ENCODE measurements around the gene PDYN.

Gene PDYN

DNA sequence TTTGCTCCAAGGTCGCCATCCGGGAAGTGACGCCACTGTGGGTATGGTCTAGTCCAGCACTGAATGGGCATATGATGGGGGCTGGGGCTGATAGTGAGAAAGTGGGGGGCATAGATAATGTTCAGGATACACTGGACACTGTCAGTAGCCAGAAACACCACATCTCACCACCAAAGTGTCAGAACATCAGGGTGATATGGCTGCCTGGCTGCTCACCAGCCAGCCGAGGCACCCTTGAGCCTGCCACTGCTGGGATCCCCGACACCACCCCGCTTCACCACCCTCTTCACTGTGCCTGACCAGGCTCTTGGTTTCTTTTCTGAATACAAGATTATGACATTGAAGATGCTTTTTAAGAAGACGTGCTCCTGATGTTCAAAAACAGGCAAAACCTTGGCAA, 51.8 kb downstream of the PDYN start:
- no peaks in the 10 kb centered on the region for H3K9me3 ChIP-seq (ENCODE audit: insufficient read depth, low read length, severe bottlenecking)
- no peaks in the 10 kb centered on the region for H3K79me2 ChIP-seq (ENCODE audit: insufficient read depth, low read length)
- ATAC-seq (ENCODE audit: insufficient read depth, low read depth) (no peak), DNase-seq (no peak)
- H4K20me1 ChIP-seq (ENCODE audit: insufficient read depth, low read length), result no peaks in the 10 kb centered on the region; the same call in 1 of the 2 replicates
- H3K4me2 ChIP-seq (ENCODE audit: insufficient read depth, low read length), result no peak overlapping the region
- peaks cover 48% of the 10 kb centered on the region for H3K27me3 ChIP-seq (ENCODE audit: insufficient read depth, low read length, poor library complexity)
- H3K36me3 ChIP-seq (ENCODE audit: insufficient read depth, low read length), result no peaks in the 10 kb centered on the region
- no peak overlapping the region for H2AFZ ChIP-seq (ENCODE audit: low read depth, low read length)
- no peak overlapping the region for H3K4me3 ChIP-seq (ENCODE audit: low read depth in 1 of 2, low read length in 2 of 2)
- H3K9ac ChIP-seq (ENCODE audit: low read depth, low read length), result no peak overlapping the region
- H3K4me1 ChIP-seq (ENCODE audit: insufficient read depth, low read length), result no peaks in the 10 kb centered on the region
- no peak for TF ChIP-seq EZH2 (IDR thresholded peaks at IDR 0.05; ENCODE audit: borderline replicate concordance, low read depth, low read length, severe bottlenecking)
- TF ChIP-seq CTCF (IDR thresholded peaks at IDR 0.05; ENCODE audit: borderline replicate concordance, extremely low read depth, low read length, poor library complexity, severe bottlenecking), result no peak
- no peak overlapping the region for H3K27ac ChIP-seq (ENCODE audit: low read length)

GRCh38 chr20:1941226-1941625, 52.6 kb downstream of the PDYN start:
- H3K9me3 ChIP-seq (ENCODE audit: insufficient read depth, low read length, severe bottlenecking), result no peaks in the 10 kb centered on the region
- H3K9ac ChIP-seq (ENCODE audit: low read depth, low read length), result no peak overlapping the region
- DNase-seq (no peak), ATAC-seq (ENCODE audit: insufficient read depth, low read depth) (no peak)
- TF ChIP-seq CTCF (IDR thresholded peaks at IDR 0.05; ENCODE audit: borderline replicate concordance, extremely low read depth, low read length, poor library complexity, severe bottlenecking) (no peak), EZH2 (IDR thresholded peaks at IDR 0.05; ENCODE audit: borderline replicate concordance, low read depth, low read length, severe bottlenecking) (no peak)
- no peak overlapping the region for H3K4me2 ChIP-seq (ENCODE audit: insufficient read depth, low read length)
- H3K27ac ChIP-seq (ENCODE audit: low read length), result no peak overlapping the region
- H3K4me3 ChIP-seq (ENCODE audit: low read depth in 1 of 2, low read length in 2 of 2), result no peak overlapping the region
- H3K4me1 ChIP-seq (ENCODE audit: insufficient read depth, low read length), result no peaks in the 10 kb centered on the region
- no peaks in the 10 kb centered on the region for H3K36me3 ChIP-seq (ENCODE audit: insufficient read depth, low read length)
- H2AFZ ChIP-seq (ENCODE audit: low read depth, low read length), result no peak overlapping the region
- no peaks in the 10 kb centered on the region for H3K79me2 ChIP-seq (ENCODE audit: insufficient read depth, low read length)
- peaks cover 48% of the 10 kb centered on the region for H3K27me3 ChIP-seq (ENCODE audit: insufficient read depth, low read length, poor library complexity)
- H4K20me1 ChIP-seq (ENCODE audit: insufficient read depth, low read length), result no peaks in the 10 kb centered on the region; the same call in 1 of the 2 replicates

- Histone ChIP-seq H3K36me3 (ENCODE audit: insufficient read depth, low read length) (no peaks in the 10 kb centered on the region), H3K9me3 (ENCODE audit: insufficient read depth, low read length, severe bottlenecking) (no peaks in the 10 kb centered on the region), H3K4me1 (ENCODE audit: insufficient read depth, low read length) (no peaks in the 10 kb centered on the region), H4K20me1 (ENCODE audit: insufficient read depth, low read length) (no peaks in the 10 kb centered on the region; the same call in 1 of the 2 replicates), H3K27me3 (ENCODE audit: insufficient read depth, low read length, poor library complexity) (peaks cover 45% of the 10 kb centered on the region), H3K79me2 (ENCODE audit: insufficient read depth, low read length) (no peaks in the 10 kb centered on the region), H3K4me3 (ENCODE audit: low read depth in 1 of 2, low read length in 2 of 2) (no peak overlapping the region), H2AFZ (ENCODE audit: low read depth, low read length) (no peak overlapping the region), H3K4me2 (ENCODE audit: insufficient read depth, low read length) (no peak overlapping the region), H3K9ac (ENCODE audit: low read depth, low read length) (no peak overlapping the region), H3K27ac (ENCODE audit: low read length) (no peak overlapping the region)
- TF ChIP-seq EZH2 (IDR thresholded peaks at IDR 0.05; ENCODE audit: borderline replicate concordance, low read depth, low read length, severe bottlenecking) (no peak), CTCF (IDR thresholded peaks at IDR 0.05; ENCODE audit: borderline replicate concordance, extremely low read depth, low read length, poor library complexity, severe bottlenecking) (no peak)
- DNase-seq (no peak), ATAC-seq (ENCODE audit: insufficient read depth, low read depth) (no peak)
Observed at GRCh38 chr20:1940581-1940980, 53.3 kb downstream of the PDYN start.

GRCh38 chr20:1939270-1939595, 54.6 kb downstream of the PDYN start:
- Histone ChIP-seq H3K27me3 (ENCODE audit: insufficient read depth, low read length, poor library complexity) (peaks cover 33% of the 10 kb centered on the region), H3K9ac (ENCODE audit: low read depth, low read length) (no peak overlapping the region), H3K9me3 (ENCODE audit: insufficient read depth, low read length, severe bottlenecking) (no peaks in the 10 kb centered on the region), H4K20me1 (ENCODE audit: insufficient read depth, low read length) (peaks cover 7% of the 10 kb centered on the region; the same call in 1 of the 2 replicates), H3K79me2 (ENCODE audit: insufficient read depth, low read length) (no peaks in the 10 kb centered on the region), H3K4me3 (ENCODE audit: low read depth in 1 of 2, low read length in 2 of 2) (no peak overlapping the region), H3K27ac (ENCODE audit: low read length) (no peak overlapping the region), H3K36me3 (ENCODE audit: insufficient read depth, low read length) (no peaks in the 10 kb centered on the region), H2AFZ (ENCODE audit: low read depth, low read length) (no peak overlapping the region), H3K4me1 (ENCODE audit: insufficient read depth, low read length) (no peaks in the 10 kb centered on the region), H3K4me2 (ENCODE audit: insufficient read depth, low read length) (no peak overlapping the region)
- no peak for DNase-seq
- ATAC-seq (ENCODE audit: insufficient read depth, low read depth), result no peak
- TF ChIP-seq CTCF (IDR thresholded peaks at IDR 0.05; ENCODE audit: borderline replicate concordance, extremely low read depth, low read length, poor library complexity, severe bottlenecking) (no peak), EZH2 (IDR thresholded peaks at IDR 0.05; ENCODE audit: borderline replicate concordance, low read depth, low read length, severe bottlenecking) (no peak)
